CD4-positive, alpha-beta T cell treated with Interleukin-6 for 4 hours (primary cell): Measurements from ENCODE around the gene CLEC1A.

Experiments
- DNase-seq: peaks from one replicate; pipeline ENCODE4 v3.0.0-alpha.2; 2020; ENCODE audit warnings: mixed read lengths

The CLEC1A gene

GRCh38 chr12:10101042-10101579 lies 2.3 kb upstream of the CLEC1A start:
- no peak for DNase-seq

GRCh38 chr12:10097521-10097920 lies 1.3 kb downstream of the CLEC1A start:
- no peak for DNase-seq

GRCh38 chr12:10095971-10096370 lies 2.8 kb downstream of the CLEC1A start:
- DNase-seq: no peak

GRCh38 chr12:10094646-10095395 lies 4.0 kb downstream of the CLEC1A start:
- DNase-seq: no peak

GRCh38 chr12:10088955-10089900 lies 9.6 kb downstream of the CLEC1A start:
- DNase-seq: no peak

GRCh38 chr12:10088031-10088430 lies 10.8 kb downstream of the CLEC1A start:
- no peak for DNase-seq

GRCh38 chr12:10086387-10086786 lies 12.4 kb downstream of the CLEC1A start:
- no peak for DNase-seq

- DNase-seq: no peak
Measured at GRCh38 chr12:10084733-10085132, 14.1 kb downstream of the CLEC1A start.

GRCh38 chr12:10082117-10082874 lies 16.5 kb downstream of the CLEC1A start:
- DNase-seq: no peak

GRCh38 chr12:10075451-10075850 lies 23.3 kb downstream of the CLEC1A start:
- no peak for DNase-seq

GRCh38 chr12:10073261-10073660 lies 25.5 kb downstream of the CLEC1A start:
- DNase-seq: no peak

GRCh38 chr12:10072131-10072530 lies 26.7 kb downstream of the CLEC1A start:
- no peak for DNase-seq

- no peak for DNase-seq
Measured at GRCh38 chr12:10070380-10070779, 28.4 kb downstream of the CLEC1A start.

GRCh38 chr12:10069976-10070375 lies 28.8 kb downstream of the CLEC1A start:
- DNase-seq: no peak

GRCh38 chr12:10069099-10069498 lies 29.7 kb downstream of the CLEC1A start:
- DNase-seq: no peak

GRCh38 chr12:10068644-10069043 lies 30.1 kb downstream of the CLEC1A start:
- DNase-seq: no peak

- no peak for DNase-seq
Measured at GRCh38 chr12:10067942-10068341, 30.8 kb downstream of the CLEC1A start.

- no peak for DNase-seq
Measured at GRCh38 chr12:10067264-10067663, 31.5 kb downstream of the CLEC1A start.

- no peak for DNase-seq
Measured at GRCh38 chr12:10065241-10065640, 33.5 kb downstream of the CLEC1A start.

GRCh38 chr12:10058387-10058786 lies 40.4 kb downstream of the CLEC1A start:
- DNase-seq: no peak

- no peak for DNase-seq
Measured at GRCh38 chr12:10052193-10052913, 46.4 kb downstream of the CLEC1A start.

- no peak for DNase-seq
Measured at GRCh38 chr12:10048526-10048925, 50.3 kb downstream of the CLEC1A start.
